ENCODE results near the gene UBR7.

Gene UBR7

GRCh38 chr14:93199031-93199430, 8.0 kb upstream of the UBR7 start:
- Histone ChIP-seq H3F3A (ENCODE audit: insufficient read depth, low read length) (0 out of 2 replicates have a peak, but pooled peaks cover 2% of the 10 kb centered on the region), H3K9ac (ENCODE audit: low read length) (no peak overlapping the region), H3K36me3 (ENCODE audit: insufficient read depth, low read length) (peaks cover 46% of the 10 kb centered on the region), H3K9me2 (ENCODE audit: low read depth, low read length) (no peaks in the 10 kb centered on the region), H3K4me2 (ENCODE audit: low read length) (no peak overlapping the region), H3K9me3 (ENCODE audit: low read length) (no peaks in the 10 kb centered on the region), H3K27me3 (ENCODE audit: insufficient read depth, low read length) (no peaks in the 10 kb centered on the region), H2AFZ (ENCODE audit: low read length) (no peak overlapping the region), H4K20me1 (ENCODE audit: insufficient read depth, low read length) (no peaks in the 10 kb centered on the region), H3K79me2 (ENCODE audit: insufficient read depth, low read length) (peaks cover 15% of the 10 kb centered on the region), H3K4me3 (ENCODE audit: low read depth, low read length, poor library complexity, severe bottlenecking) (no peak overlapping the region), H3K27ac (ENCODE audit: low read depth, low read length, poor library complexity, severe bottlenecking) (no peak overlapping the region), H3K4me1 (ENCODE audit: insufficient read depth, low read length, severe bottlenecking) (peaks cover 9% of the 10 kb centered on the region)
- TF ChIP-seq EZH2 (IDR thresholded peaks at IDR 0.05; ENCODE audit: borderline replicate concordance, low read length) (no peak), CTCF (IDR thresholded peaks at IDR 0.05; ENCODE audit: low read length) (no peak)

- H3K27ac ChIP-seq (ENCODE audit: low read depth, low read length, poor library complexity, severe bottlenecking) = no peak overlapping the region
- no peak overlapping the region for H2AFZ ChIP-seq (ENCODE audit: low read length)
- no peaks in the 10 kb centered on the region for H3K9me2 ChIP-seq (ENCODE audit: low read depth, low read length)
- TF ChIP-seq EZH2 (IDR thresholded peaks at IDR 0.05; ENCODE audit: borderline replicate concordance, low read length) = no peak
- no peak for TF ChIP-seq CTCF (IDR thresholded peaks at IDR 0.05; ENCODE audit: low read length)
- H3K4me3 ChIP-seq (ENCODE audit: low read depth, low read length, poor library complexity, severe bottlenecking) = no peak overlapping the region
- no peaks in the 10 kb centered on the region for H3K9me3 ChIP-seq (ENCODE audit: low read length)
- H3K9ac ChIP-seq (ENCODE audit: low read length) = no peak overlapping the region
- H4K20me1 ChIP-seq (ENCODE audit: insufficient read depth, low read length) = no peaks in the 10 kb centered on the region
- H3K4me1 ChIP-seq (ENCODE audit: insufficient read depth, low read length, severe bottlenecking) = peaks cover 24% of the 10 kb centered on the region
- no peak overlapping the region for H3K4me2 ChIP-seq (ENCODE audit: low read length)
- peaks cover 30% of the 10 kb centered on the region for H3K79me2 ChIP-seq (ENCODE audit: insufficient read depth, low read length)
- H3K36me3 ChIP-seq (ENCODE audit: insufficient read depth, low read length) = peaks cover 61% of the 10 kb centered on the region
- H3K27me3 ChIP-seq (ENCODE audit: insufficient read depth, low read length) = no peaks in the 10 kb centered on the region
- 0 out of 2 replicates have a peak, but pooled peaks cover 2% of the 10 kb centered on the region for H3F3A ChIP-seq (ENCODE audit: insufficient read depth, low read length)
Observed at GRCh38 chr14:93200553-93200952, 6.5 kb upstream of the UBR7 start.

DNA sequence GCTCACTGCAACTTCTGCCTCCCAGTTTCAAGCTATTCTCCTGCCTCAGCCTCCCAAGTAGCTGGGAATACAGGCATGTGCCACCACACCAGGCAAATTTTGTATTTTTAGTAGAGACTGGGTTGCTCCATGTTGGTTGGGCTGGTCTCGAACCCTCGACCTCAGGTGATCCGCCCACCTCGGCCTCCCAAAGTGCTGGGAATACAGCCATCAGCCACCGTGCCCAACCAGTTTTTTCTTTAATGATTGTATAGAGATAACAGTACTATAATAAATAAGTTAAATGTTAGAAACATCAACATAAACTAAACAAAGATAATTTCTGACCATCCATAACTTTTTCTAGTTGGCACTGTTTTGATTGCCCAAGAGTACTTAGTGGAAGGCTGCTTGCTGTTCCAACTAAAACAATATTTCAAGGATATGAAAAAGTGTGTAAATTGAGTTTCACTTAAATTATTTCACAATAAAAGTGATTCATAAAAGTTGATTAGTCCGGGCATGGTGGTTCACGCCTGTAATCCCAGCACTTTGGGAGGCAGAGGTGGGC, 5.8 kb upstream of the UBR7 start:
- peaks cover 61% of the 10 kb centered on the region for H3K36me3 ChIP-seq (ENCODE audit: insufficient read depth, low read length)
- H3K79me2 ChIP-seq (ENCODE audit: insufficient read depth, low read length) = peaks cover 36% of the 10 kb centered on the region

More for the DNA sequence above, 5.8 kb upstream of the UBR7 start:
- peaks cover 30% of the 10 kb centered on the region for H3K4me1 ChIP-seq (ENCODE audit: insufficient read depth, low read length, severe bottlenecking)
- H3K9ac ChIP-seq (ENCODE audit: low read length) = no peak overlapping the region
- no peaks in the 10 kb centered on the region for H3K9me2 ChIP-seq (ENCODE audit: low read depth, low read length)
- no peaks in the 10 kb centered on the region for H3K27me3 ChIP-seq (ENCODE audit: insufficient read depth, low read length)
- H3K4me3 ChIP-seq (ENCODE audit: low read depth, low read length, poor library complexity, severe bottlenecking) = no peak overlapping the region
- 0 out of 2 replicates have a peak, but pooled peaks cover 2% of the 10 kb centered on the region for H3F3A ChIP-seq (ENCODE audit: insufficient read depth, low read length)
- H3K4me2 ChIP-seq (ENCODE audit: low read length) = no peak overlapping the region
- no peak overlapping the region for H3K27ac ChIP-seq (ENCODE audit: low read depth, low read length, poor library complexity, severe bottlenecking)
- TF ChIP-seq CTCF (IDR thresholded peaks at IDR 0.05; ENCODE audit: low read length) (no peak), EZH2 (IDR thresholded peaks at IDR 0.05; ENCODE audit: borderline replicate concordance, low read length) (no peak)
- no peak overlapping the region for H2AFZ ChIP-seq (ENCODE audit: low read length)
- no peaks in the 10 kb centered on the region for H4K20me1 ChIP-seq (ENCODE audit: insufficient read depth, low read length)
- H3K9me3 ChIP-seq (ENCODE audit: low read length) = no peaks in the 10 kb centered on the region

All from OCI-LY1 (cell line).